ENCODE data around the gene RASGRP4.
"Not testable (repeated sequence)": the region's sequence is repeated elsewhere in the genome, so short reads cannot be mapped to it uniquely, and the experiment has no call there.

The RASGRP4 gene

DNA sequence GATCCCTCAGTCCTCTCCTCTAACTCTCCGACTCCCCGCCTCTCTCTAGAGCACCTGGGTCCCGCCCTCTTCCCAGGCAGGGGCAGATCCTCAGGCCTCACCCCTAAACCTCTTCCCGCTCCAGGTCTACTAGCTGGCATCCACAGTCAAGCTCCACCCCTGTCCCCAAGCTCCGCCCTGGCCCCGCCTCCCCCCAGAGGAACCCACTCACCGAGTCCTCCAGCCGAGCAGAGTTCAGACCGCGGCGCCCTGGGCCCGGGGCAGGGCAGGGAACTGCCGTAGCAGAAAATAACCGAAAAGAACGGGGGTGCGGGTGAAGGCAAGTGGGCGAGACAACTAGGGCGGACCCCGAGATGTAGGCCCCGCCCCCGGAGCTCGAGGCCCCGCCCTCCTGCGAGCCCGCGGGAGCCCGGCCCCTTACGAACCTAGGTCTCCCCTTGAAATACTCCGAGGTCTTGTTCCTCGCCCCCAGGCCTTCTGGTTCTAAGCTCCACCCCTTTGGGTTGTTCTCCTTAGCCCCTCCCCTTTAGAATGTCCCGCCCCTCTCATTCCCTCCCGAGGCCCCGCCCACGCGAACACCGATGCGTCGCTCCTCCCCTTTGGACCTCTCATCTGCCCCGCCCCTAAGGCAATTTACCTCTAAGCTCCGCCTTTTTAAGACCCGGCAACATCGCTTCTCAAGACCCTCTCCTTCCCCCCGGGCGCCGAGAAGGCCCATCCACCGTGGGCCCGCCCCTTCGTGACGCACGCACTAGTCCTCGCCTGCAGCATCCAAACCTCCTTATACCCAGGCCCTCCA is 38.3 kb downstream of the RASGRP4 start, which contains the start of gene GGN:
Gene GGN (minus strand): TSS at position 485 of the 799 bp plus-strand sequence. CDS start 773 bp downstream, outside the sequence.
- DNase-seq = peak; percentile 93

DNA sequence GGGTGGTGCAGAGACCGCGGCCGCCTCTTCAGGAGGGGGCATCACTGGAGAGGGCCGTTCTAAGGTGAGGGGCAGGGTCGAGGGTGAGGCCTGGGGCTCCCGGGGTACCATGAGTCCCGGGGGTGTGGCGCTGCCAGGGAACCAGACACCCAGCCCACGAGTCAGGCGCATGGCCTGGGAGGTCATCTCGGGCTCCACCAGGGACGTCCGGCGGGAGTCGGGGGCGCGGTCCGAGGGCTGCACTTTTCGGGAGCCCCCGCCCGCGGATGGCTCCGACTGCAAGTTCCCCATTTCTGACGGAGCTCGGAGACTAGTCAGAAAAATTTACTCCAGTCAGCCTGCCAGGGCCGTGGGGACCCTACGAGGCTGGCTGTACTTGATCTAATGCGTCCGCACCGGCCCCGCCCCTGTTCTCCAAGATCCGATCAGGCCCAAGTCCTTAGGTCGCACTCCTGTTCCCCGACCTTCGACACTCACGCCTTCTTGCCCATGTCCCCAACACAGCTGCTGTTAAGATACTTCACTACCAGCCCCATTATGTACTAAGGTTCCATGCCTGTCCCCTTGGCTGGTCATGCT is 39.0 kb downstream of the RASGRP4 start:
- no peak for DNase-seq

DNA sequence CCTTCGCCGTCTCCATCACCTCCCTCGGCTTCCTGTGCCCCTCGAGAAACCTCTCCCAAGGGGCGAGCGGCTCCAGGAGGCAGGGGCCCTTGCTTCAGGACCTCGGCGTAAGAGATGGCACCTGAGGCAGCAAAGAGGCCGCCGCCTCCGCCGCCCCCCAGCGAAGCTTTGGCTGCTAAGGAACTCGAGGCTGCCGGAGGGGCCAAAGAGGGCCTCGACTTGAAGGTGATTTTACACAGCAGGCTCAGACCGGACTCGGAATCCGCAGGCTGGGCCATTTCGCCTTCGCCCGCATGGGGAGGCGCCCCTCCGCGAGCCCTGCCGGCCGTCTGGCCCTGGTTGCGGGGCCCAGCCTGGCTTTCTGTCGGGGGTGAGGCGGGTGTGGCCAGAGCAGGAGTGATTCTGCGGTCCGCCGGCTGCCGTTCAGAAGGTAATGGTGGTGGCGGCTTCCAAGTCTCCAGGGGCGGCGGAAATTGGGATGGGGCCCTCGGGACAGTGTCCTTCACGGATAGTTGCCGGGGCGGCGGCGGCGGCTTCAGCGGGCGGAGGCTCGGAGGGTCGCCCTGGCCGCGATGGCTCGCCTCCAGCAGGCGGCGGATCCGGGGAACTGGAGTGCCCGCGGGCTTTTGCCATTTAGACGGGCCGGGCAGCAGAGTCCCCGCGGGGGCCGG is 39.6 kb downstream of the RASGRP4 start:
- no peak for DNase-seq

DNA sequence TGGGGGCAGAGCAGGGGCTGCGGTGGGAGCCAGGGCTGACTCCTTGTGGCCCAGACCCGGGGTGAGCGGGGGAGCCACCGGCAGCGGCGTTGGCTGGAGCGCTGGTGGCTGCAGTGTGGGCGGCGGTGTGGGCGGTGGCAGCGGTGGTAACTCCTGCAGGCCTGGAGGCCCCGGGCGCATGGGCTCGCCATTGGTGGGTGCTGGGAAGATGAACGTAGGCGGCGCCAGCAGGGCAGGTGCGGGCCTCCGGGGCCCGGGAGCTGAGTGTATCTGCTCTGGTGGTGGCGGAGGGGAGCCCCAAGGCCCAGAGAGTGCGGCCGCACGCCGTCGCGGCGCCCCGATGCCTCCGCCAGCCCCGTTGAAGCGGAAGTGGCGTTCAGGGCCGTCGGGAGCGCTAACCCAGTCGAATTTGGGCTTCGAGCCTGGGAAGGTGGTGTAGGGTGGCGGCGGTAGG is 40.2 kb downstream of the RASGRP4 start:
- DNase-seq = no peak

DNA sequence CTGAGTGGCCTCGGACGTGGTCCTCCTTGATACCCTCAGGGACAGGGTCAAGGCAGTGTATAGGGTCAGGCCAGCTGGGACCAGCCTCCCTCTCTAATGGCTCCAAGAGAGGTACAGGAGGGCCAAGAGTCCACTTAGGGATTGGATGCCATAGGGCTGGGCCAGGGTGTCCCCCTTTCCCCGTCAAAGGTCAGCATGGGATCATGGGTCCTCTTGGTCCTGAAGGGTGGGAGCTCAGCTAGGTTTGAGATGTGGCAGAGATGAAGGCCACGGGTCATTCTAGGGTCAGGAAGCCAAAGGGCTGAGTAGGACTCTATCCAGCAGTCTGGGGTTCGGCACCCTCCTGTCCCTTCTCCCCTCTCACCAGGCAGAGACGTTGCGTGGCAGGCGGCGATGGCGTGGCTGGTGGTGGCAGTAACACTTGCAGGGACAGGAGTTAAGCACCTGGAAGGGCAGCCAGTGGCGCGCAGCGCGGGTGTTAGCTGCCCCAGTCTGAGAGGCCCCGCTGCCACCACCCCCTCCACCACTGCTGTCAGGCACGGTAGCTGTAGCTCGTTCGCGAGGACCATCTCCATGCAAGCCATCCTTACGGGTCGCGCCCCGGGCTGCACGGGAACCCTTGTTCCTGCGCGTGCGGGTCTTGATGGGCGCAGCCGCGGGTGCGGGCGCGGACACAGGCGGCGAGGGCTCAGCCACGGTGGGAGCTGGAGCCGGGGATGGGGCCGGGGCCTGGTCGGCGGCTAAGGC is 40.8 kb downstream of the RASGRP4 start:
- no peak for DNase-seq

DNA sequence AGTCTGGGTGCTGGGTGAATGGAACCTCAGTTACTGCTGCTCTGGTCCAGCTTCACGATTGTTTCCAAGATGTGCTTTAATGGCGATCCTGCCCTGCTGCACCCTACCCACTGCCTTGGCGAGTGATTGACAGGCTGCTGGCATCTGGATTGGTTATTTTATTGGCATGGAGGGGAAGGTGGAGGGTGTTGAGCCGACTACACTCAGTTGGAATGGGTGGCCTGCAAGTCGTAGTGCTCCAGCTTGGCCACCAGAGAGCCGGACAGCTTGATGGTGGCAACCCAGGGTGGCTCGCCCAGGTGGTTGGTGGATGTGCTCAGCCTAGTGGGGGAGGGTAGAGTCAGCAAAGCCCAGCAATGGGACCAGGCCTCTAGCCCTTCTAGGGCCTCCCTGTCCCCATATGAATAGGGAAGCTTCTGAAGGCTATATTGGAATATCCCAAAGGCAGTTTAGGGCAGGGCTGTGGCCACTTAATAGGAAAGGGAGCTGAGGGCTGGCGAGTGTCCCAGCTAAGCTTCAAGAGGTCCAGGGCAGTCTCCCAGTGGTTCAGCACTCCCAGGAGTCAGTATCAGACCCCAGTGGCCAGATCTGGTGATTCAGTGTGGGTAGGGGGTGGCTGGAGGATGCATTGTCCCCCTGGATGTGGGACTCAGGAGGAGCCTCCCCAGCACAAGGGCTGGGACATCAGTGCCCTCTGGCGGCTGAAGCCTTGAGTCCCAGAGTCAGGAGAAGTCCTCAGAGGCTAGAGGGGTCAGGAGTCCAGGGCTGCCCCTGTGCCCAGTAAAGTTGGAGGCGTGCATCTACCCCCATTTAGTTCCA is 41.6 kb downstream of the RASGRP4 start:
- no peak for DNase-seq

DNA sequence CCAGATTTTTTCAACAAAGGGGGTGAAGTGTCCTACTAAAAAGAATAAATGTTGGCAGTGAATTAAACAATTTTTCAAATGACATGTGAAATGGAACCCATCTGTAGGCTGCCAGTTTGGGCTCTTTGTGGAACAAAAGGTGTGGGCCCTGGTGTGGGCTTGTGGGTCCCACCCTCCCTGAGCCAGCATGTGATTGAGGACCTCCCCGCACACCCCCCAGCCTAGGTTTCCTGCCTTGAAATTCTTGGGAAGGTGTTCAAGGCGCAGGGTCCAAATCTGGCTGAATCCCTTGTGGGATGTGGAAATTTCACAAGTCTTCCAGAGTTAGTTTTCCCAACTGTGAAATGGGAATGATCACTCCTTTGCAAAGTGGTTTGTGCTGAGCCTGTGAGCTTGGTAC is 42.3 kb downstream of the RASGRP4 start:
- DNase-seq = no peak

DNA sequence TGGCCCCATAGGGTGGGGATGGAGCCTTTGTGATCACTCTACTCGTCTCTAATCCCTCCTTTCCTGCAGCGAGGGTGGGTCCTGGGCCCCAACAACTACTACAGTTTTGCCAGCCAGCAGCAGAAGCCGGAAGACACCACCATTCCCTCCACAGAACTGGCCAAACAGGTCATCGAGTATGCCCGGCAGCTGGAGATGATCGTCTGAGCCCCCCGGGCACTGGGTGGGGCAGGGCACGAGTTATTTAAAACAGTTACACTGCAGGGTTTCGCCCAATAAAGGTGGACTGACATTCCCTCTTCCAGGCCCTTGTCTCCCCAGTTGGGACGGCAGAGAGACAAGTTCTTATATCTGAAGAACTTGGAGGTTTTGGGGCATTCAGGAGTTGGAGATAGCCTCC is 42.8 kb downstream of the RASGRP4 start:
- DNase-seq = no peak

DNA sequence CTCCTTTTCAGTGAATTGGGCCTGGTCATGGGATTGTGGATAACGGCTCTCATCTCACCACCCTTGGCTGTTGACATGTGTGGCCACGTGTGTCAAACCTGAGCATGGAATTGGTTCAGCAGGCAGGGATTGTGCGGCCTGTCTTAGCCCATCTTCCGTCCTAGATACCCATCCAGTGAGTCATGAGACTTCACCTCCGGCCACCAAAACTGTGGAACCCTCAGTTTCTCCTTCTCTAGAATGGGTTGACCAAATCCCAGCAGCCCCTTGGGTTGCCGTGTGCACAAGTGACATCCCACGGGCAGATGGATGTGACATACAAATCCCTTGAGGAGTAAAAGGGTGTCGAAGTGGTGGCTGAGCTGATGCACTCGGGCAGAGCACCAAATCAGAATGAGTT is 44.9 kb downstream of the RASGRP4 start:
- DNase-seq = no peak

DNA sequence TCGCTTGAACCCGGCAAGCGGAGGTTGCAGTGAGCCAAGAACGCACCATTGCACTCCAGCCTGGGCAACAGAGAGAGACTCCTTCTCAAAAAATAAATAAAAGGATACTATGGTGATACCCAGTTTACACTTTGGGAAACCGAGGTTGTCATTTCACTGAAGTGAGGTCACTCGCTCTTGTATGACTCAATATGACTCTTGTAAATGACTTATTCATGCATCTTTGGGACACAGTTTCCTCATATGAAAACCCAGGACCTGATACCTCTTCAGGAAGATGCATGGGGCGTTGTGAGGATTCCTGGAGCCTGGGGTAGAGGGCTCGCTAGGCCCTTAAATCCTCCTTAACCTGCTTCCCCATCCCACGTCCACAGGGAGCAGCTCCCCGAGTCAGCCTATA is 47.2 kb downstream of the RASGRP4 start:
- no peak for DNase-seq

DNA sequence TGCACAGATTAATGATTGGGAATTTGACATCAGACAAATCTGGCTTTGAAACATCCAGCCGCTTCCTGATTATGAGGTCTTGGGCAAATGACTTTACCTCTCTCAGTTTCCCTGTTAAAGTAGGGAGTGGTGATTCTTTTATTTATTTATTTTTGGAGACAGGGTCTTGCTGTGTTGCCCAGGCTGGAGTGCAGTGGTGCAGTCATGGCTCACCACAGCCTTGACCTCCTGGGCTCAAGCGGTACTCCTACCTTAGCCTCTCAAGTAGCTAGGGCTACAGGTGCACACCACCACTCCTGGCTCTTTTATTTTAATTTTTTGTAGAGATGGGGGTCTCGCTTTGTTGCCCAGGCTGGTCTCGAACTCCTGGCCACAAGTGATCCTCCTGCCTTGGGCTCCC is 49.0 kb downstream of the RASGRP4 start:
- DNase-seq = no peak

DNA sequence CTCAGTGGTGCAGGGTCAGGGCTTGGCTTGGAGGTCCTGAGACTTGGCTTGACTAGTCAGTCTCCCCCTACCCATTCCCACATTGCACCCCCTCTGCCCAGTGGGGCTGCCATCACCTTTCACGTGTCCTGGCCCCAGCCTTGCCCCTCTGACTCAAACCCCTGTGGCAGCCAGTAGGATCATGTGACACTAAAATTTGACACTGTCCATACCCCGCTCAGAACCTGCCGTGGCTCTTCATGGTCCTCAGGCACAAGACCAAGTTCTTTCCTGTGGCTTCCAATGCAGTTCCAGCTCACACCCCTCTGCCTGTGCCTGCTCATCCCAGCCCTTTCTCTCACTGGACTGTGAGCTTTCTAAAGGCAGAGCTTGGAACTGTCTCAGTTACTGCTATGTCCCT is 49.4 kb downstream of the RASGRP4 start:
- no peak for DNase-seq

DNA sequence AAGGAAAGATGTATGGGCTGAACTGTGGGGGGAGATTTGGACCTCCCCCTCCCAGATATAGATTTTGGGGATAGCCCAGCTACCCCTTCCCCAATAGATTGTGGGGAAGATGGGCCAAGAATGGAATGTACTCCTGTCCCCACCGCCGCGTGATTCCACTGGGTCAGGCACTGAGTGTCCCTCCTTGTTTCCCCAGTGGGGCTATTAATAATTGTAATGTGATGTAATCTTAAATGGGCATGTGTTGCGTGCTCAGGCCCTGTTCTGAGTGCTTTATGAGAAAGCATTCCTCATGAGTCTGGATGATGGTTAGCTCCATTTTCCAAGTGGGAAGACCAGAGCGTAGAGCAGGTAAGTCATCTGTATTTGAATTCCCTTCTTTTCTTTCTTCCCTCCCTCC is 50.3 kb downstream of the RASGRP4 start:
- DNase-seq = no peak

DNA sequence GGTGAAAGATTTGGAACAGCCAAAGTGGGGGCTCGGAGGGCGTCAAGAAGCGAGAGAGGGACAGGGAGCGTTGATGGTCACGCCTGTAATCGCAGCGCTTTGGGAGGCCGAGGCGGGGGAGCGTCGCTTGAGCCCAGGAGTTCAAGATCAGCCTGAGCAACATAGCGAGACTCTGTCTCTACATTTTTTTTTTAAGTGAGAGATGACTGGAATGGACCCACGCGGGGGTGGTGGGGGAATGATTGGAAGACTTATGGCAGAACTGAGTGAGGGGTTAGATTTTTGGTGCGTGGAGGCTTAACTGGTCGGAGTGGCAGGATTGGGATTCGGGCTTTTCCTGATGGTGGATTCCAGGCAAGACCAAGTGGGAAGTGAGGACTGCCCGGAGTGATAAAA is 50.9 kb downstream of the RASGRP4 start:
- peak; percentile 28 for DNase-seq

DNA sequence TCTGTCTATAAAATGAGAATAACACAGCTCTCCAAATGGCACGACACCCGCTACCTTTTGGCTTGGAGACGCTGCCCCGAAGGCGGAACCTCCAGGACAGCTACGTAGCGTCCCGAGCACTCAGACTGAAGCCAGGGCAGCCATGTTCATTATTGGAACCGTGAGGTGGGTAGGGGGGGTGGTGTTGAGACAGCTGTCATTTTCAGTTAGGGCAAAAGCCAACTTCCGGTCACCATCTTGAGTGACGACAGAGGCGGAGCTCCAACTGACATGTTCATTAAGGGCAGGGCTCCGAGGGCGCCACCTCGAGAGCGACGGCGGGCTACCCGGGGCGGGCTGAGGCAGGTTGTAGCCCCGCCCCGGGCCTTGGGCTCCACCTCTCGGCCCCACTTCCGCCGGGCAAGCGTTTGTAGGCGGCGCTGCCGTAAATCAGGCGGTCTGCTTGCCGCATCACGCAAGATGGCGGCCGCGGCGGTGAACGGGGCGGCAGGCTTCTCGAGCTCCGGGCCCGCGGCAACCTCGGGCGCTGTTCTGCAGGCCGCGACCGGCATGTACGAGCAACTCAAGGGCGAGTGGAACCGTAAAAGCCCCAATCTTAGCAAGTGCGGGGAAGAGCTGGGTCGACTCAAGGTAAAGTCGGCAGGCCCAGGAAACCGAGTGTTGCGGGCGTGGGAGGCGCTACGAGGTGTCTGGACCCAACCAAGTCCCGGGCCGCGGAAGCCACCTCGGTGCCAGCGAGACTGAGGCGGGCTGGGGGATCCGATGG is 51.5 kb downstream of the RASGRP4 start, which contains the start of gene PSMD8:
Gene PSMD8 (plus strand): TSS at position 240 of the 766 bp plus-strand sequence. CDS start 31 bp downstream, at position 271.
- DNase-seq = peak; percentile 99

DNA sequence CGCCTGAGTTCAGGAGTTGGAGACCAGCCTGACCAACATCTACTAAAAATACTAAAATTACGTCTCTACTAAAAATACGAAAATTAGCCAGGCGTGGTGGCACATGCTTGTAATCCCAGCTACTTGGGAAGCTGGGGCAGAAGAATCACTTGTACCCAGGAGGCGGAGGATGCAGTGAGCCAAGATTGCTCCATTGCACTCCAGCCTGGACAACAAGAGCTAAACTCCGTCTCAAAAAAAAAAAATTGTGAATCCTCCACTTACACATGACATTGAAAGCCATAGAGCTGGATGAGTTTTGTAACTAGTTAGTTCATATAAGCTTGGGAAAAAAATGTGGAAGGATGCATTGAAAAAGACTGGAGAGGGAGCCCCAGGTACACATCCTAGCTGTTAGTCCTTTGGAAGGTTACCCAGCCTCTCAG is 52.1 kb downstream of the RASGRP4 start:
- DNase-seq = no peak

DNA sequence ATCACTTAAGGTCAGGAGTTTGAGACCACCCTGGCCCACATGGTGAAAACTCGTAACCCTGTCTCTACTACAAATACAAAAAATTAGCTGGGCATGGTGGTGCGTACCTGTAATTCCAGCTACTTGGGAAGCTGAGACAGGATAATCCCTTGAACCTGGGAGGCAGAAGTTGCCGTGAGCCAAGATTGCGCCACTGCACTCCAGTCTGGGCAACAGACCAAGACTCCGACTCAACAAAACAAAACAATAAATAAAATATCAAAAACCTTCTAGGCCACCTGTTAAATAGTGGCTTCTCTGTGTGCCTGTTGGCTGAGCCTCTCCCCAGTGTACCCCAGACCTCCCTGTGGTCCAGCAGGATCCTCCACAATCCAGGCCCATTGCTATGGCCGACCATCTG is 54.9 kb downstream of the RASGRP4 start:
- DNase-seq = no peak

DNA sequence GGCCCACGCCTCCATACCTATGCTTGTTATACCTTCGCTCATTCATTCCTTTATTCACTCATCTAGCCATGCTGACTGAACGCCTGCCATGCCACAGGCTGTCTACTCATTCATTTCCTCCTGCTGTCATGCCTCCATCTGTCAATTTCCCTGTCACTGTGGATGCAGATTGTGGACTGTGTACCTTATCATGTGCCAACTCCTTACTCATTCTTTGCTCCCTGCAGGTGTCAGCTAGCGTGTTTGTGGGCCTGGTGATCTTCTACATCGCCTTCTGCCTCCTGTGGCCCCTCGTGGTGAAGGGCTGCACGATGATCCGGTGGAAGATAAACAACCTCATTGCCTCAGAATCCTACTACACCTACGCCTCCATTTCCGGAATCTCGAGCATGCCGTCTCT is 55.7 kb downstream of the RASGRP4 start:
- DNase-seq = no peak

DNA sequence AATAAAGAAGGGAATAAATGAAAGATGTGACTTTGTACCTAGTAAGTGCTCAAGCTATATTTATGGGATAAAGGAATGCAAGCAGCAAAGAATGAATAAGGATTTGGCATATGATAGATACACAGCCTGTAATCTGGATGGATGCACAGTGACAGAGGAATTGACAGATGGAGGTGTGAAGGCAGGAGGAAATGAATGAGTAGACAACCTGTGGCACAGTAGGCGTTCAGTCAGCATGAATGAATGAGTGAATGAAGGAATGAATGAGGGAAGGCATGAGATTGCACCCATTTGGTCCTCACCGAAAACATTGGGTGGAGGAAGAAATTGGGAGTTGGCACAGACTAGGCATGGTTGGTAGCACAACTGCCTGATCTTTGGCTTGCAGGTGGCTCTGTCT is 56.4 kb downstream of the RASGRP4 start:
- no peak for DNase-seq

DNA sequence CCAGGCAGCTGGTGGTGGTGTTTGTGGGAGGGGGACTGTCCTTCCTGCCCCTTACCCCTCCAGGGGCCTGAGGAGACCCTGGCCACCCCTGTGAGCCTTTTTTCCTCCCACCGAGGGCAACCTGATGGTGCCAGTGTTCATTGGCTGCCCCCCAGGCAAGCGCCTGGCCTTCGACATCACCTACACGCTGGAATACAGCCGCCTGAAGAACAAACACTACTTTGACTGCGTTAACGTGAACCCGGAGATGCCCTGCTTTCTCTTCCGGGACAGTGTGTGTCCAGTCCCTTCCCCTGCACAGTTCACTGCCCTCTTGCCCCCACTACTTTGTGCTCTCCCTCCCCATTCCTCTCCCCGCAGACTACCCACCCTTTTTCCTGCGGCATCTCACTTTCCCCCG is 59.0 kb downstream of the RASGRP4 start:
- no peak for DNase-seq

DNA sequence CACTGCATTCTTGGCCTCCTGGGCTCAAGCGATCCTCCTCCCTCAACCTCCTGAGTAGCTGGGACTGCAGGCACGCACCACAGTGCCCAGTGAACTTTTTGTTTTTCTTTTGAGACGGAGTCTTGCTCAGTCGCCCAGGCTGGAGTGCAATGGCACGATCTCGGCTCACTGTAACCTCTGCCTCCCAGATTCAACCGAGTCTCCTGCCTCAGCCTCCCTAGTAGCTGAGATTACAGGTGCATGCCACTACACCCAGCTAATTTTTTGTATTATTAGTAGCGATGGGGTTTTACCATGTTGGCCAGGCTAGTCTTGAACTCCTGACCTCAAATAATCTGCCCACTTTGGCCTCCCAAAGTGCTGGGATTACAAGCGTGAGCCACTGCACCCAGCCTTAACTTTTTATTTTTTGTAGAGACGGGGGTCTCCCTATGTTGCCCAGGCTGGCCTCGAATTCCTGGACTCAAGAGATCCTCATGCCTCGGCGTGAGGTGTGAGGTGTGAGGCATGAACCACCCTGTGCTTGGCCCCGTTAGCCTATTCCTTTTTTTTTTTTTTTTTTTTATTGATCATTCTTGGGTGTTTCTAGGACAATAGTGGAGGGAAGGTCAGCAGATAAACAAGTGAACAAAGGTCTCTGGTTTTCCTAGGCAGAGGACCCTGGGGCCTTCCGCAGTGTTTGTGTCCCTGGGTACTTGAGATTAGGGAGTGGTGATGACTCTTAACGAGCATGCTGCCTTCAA is 62.9 kb downstream of the RASGRP4 start:
- DNase-seq = not testable (repeated sequence)

Data from activated CD4-positive, alpha-beta T cell treated with anti-CD3 and anti-CD28 coated beads for 48 hours (primary cell).